HG02840 (cell line): ENCODE measurements around the gene THAP11.
"Not testable (repeated sequence)": the region's sequence is repeated elsewhere in the genome, so short reads cannot be mapped to it uniquely, and the experiment has no call there.

ENCODE experiments used
- ATAC-seq: cut with Tn5 transposase; IDR thresholded peaks from one replicate; pipeline ENCODE4 v1.9.1; 2021; ENCODE audit warnings: mild to moderate bottlenecking, moderate library complexity, moderate number of reproducible peaks; ENCODE audit not compliant: unreplicated experiment, low FRiP score

The THAP11 gene

GRCh38 chr16:67833415-67834241 lies 8.5 kb upstream of the THAP11 start:
- ATAC-seq: peak; percentile 92

- no peak for ATAC-seq
Measured at GRCh38 chr16:67834242-67834614, 7.9 kb upstream of the THAP11 start.

GRCh38 chr16:67837190-67837589 lies 4.9 kb upstream of the THAP11 start:
- not testable (repeated sequence) for ATAC-seq

GRCh38 chr16:67837811-67838210 lies 4.3 kb upstream of the THAP11 start:
- no peak for ATAC-seq

- no peak for ATAC-seq
Measured at GRCh38 chr16:67841198-67841815, 813 bp upstream of the THAP11 start.

GRCh38 chr16:67842509-67843342 lies 606 bp downstream of the THAP11 start:
- peak; percentile 7 for ATAC-seq

GRCh38 chr16:67843343-67843765 lies 1.2 kb downstream of the THAP11 start:
- ATAC-seq: no peak

- no peak for ATAC-seq
Measured at GRCh38 chr16:67844497-67844896, 2.4 kb downstream of the THAP11 start.

- no peak for ATAC-seq
Measured at GRCh38 chr16:67845291-67846062, 3.4 kb downstream of the THAP11 start.

- no peak for ATAC-seq
Measured at GRCh38 chr16:67846063-67846319, 3.9 kb downstream of the THAP11 start.

- peak; percentile 58 for ATAC-seq
Measured at GRCh38 chr16:67846320-67847063, 4.4 kb downstream of the THAP11 start, which contains the start of gene NUTF2. TSS of gene NUTF2 (plus strand) at chr16:67846933. CDS start at chr16:67865131, 18,198 bp downstream.

GRCh38 chr16:67847064-67847861 lies 5.1 kb downstream of the THAP11 start, which contains the start of gene CENPT:
TSS of gene CENPT (minus strand) at chr16:67847693. CDS start at chr16:67833859, 13,834 bp downstream.
- ATAC-seq: peak; percentile 36

- no peak for ATAC-seq
Measured at GRCh38 chr16:67848118-67848517, 6.0 kb downstream of the THAP11 start.

- no peak for ATAC-seq
Measured at GRCh38 chr16:67853670-67854069, 11.6 kb downstream of the THAP11 start.

GRCh38 chr16:67855789-67856188 lies 13.7 kb downstream of the THAP11 start:
- no peak for ATAC-seq

GRCh38 chr16:67856927-67857546 lies 14.9 kb downstream of the THAP11 start:
- no peak for ATAC-seq

- no peak for ATAC-seq
Measured at GRCh38 chr16:67857547-67858233, 15.6 kb downstream of the THAP11 start.

- ATAC-seq: no peak
Measured at GRCh38 chr16:67858500-67858899, 16.4 kb downstream of the THAP11 start.
